SW 1271 (cell line): ENCODE measurements around the gene MAVS.

Experiments
- DNase-seq, 2 experiments: peaks; one replicate each; lab custom pipeline; 2025; lab: John Stamatoyannopoulos, UW

Gene MAVS

DNA sequence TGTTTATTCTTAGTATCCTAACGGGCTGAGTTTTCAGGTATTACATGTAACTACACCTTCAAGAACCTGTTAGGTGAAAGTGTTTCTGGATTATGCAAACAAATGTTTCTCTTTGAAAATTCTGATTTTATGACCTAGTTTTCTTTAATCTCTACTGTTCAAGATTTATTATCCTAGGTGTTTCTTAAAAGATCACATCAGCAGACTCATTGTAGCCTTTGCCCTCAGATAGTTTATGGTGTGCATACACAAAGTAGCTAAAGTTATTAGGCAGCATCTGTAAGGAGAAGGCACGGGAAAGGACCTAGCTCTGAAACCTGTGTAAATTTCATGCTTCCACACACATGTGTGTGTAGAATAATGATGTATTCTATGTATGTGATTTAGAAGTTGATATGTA, 64.2 kb downstream of the MAVS start:
- no peak for DNase-seq

DNA sequence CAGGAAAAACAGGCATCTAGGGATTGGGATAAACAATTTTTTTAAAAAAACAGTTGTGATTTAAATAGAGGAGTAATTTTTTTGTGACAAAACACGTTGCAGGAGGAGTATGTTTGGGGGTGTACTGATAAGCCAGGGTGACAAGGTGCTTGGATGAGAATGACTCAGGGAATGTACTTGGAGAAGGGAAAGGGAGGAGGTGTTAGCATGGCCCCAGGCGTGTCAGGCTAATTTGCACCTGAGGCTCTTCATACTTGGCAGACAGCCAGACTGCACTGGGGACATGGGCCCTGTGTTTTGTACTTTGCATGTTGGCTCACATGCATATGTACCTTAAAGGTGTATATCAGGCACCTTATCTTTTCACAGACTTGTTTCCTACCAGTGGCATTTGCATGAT, 65.3 kb downstream of the MAVS start:
- no peak for DNase-seq

DNA sequence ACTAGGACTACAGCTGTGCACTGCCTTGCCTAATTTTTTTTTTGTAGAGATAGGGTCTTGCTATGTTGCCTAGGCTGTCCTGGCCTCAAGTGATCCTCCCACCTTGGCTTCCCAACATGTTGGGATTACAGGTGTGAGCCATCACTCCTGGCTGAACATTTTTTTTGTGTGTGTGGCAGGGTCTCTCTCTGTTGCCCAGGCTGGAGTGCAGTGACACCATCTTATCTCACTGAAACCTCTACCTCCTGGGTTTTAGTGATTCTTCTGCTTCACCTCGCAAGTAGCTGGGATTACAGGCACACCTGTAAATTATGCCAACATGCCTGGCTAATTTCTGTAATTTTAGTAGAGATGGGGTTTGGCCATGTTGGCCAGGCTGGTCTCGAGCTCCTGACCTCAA, 67.8 kb downstream of the MAVS start:
- no peak for DNase-seq

DNA sequence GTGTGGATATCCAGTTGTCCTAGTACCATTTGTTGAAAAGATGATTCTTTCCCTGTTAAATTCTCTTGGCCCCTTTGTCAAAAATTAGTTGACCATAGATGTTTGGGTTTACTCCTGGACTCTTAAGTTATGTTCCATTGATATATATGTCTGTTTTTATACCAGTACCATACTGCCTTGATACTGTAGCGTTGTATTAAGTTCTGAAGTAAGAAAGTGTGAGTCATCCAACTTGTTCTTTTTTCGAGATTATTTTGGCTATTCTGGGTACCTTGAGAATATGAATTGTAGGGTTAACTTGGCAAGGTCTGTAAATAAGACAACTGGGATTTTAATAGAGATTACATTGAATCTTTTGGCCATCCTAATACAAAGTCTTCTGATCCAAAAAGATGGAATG, 69.1 kb downstream of the MAVS start:
- no peak for DNase-seq

DNA sequence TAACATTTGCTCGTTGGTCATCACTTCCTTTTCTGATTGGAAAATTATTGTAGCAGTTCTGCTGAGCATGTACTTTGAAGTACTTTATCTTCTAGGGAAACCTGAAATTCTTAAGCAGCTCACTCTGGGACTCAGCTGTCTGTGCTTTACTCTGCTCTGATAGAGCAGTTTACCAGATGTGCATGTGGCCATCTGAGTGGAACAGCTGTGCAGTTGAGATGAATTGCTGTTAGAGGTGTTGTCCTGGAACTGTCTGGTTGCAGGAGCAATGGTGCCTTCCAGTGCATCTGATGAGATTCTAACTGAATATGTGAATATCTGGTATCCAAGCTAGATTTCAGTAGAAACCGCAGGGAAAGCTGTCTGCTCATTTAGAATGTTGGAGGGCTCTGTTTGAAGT, 69.7 kb downstream of the MAVS start:
- no peak for DNase-seq

DNA sequence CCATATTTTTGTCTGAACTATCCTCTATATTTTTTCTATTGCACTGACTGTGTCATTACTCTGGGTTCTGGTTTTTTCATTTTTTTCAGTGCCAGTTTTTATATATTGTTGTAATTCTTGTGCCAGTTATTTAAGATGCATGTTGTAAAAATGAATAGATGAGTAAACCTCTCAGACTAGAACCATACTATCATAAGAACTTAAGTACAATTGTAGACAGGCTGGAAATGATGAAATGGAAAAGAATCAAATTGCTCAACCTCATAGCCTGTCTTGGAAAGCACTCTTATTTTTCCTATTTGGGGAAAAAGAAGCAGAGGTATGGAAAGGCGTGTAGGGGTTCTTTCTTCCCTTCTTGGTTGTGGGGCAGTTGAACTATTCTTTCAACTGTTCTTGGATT, 72.7 kb downstream of the MAVS start:
- no peak for DNase-seq

DNA sequence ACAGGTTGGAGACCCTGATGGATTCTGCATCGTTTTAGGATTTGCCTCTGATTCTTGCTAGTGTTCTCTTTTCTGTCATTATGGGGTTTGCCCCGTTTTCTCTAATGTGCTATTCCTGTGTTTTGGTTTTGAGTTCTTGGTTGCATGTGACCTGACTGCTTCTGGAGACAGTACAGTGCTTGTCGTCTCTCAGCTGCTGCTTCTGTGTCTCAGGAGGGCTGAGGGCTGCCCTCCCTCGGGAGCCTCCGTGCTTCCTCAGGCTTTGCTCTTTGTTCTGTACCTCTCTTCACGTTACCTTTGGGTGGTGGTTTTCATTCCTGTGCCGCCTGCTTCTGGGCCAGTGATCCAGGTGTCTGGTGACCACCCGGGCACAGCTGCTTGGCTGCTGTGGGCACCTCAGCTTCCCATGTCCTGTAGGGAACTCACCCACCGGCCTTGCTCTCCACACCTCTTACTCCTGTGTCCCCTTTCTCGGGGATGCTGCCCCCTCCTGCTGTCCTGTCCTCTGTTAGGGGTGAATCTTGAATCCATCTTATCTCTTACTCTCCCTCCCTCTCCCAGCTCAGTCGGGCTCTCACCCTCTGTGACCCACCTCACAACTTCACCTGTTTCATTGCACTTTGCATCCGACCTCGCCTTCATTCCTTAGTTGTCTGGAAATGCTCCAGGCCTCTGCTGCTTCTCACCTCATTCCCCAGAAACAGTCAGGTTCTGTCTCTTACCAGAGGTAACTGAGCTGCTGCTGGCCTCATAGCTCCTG, 75.8 kb downstream of the MAVS start:
- DNase-seq: no peak

DNA sequence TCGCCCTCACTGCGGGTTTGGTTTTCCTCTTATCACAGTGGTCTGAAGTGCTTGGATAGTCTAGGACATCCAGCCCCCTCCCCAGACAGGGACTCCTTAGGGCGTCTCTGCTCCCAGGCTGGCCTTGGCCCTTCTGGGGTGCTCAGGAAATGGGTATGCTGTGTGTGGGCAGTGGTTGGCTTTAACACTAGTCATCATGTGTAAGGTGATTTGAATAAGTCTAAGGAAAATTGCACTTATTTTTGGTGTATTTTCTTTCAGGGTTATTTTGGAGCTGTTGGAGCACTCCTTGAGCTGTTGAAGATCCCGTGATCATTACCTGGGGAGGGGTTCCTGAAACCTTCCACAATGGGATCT, 76.3 kb downstream of the MAVS start:
- DNase-seq: no peak

DNA sequence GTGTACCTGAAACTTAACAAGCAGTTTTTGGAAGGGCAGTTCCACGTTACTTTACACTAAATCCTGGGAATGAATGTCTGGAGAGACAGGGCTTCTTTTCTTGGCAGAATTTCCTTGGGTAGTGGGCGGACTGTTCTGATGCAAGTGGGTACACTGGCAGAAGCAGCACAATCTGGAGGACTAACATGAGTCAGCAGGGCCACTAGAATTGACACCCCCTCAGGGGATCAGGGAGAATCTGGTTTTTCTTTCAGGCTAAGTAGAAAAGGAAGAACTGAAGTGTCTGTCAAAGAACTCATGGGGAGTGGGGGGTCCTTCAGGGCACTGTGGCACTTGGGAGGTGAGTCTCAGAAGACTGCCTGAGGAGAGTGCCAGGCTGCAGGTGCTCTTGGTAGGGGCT, 77.2 kb downstream of the MAVS start:
- no peak for DNase-seq

DNA sequence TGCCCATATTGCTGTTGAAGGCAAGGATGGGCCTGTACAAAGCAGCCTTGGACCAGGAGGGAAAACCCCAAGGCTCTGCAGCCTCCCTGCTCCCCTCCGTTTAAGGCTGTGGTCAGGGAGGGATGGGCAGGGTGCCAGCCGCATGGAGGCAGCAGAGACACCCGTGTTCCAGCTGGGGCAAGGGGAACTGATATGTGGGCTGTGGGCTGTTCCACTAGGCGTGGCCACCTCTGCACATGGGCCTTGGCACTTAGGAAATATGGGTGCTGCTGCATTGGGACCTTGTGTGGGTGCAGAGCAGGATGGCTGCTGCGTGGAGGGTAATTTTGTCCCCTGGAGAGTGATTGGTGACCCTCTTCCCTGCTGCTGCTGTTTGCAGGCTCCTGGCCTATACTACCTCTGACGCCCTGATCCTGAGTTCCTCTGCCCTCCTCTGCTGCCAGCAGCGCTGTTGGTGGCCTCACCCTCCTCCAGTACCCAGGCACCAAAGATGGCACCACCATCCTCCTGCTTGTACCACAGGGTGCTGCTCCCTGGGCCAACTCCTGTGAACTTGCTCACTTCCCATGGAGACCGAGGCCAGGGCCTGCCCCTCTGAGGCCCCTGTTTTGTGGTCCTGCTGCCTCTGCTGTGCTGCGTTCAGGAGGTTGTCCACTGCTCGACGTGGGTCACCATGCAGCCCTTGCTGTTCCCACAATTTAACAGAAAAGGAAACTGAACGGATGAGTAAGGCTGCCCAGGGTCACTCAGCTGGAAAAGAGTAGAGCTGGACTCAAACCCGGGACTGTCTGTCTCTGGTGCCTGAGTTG, 77.9 kb downstream of the MAVS start:
- DNase-seq: no peak

DNA sequence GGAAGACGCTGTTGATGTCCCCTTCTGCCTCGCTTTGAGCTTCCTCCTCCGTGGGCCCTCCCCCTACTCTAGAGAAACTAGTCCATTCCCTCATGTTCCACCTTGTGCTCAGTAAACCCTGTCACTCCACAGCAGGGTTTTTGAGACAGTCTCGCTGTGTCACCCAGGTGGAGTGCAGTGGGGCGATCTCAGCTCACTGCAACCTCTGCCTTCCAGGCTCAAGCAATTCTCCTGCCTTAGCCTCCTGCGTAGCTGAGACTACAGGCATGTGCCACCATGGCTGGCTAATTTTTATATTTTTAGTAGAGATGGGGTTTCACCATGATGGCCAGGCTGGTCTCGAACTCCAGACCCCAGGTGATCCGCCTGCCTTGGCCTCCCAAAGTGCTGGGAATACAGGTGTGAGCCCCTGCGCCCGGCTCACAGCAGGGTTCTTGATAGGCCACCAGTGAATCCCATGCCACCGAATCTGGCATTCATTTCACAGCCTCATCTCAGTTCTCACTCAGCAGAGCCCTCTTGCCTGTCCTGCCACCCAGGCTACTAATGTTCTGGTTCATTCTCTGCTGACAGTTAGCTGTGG, 78.6 kb downstream of the MAVS start:
- DNase-seq: no peak
